ENCODE measurements around the gene LRRC32.
"Not testable (repeated sequence)": the region's sequence is repeated elsewhere in the genome, so short reads cannot be mapped to it uniquely, and the experiment has no call there.

The LRRC32 gene

DNA sequence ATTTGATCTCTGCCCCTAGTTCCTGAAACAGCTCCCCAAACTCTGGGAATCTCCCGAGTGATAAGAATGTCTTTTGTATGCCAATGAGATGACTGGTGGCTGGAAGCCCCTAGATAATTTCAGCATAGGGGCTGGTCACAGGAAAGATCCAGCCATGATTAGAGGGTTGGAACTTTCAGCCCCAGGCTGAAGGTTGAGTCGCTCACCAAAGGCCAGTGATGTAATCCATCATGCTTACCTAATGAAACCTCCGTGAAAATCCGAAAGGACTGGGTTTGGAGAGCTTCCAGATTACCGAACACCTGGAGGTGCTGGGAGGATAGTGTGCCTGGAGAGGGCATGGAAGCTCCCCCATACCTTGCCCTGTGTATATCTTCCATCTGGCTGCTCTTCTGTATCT lies 26.0 kb downstream of the LRRC32 start:
- DNase-seq: no peak

DNA sequence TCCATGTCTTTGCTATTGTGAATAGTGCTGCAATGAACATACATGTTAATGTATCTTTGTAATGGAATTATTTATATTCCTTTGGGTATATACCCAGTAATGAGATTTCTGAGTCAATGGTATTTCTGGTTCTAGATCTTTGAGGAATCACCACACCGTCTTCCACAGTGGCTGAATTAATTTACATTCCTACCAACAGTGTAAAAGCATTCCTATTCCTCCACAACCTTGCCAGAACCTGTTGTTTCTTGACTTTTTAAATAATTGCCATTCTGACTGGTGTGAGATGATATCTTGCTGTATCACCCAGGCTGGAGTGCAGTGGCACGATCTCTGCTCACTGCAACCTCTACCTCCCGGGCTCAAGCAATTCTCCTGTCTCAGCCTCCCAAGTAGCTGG lies 26.8 kb downstream of the LRRC32 start:
- DNase-seq: not testable (repeated sequence)

DNA sequence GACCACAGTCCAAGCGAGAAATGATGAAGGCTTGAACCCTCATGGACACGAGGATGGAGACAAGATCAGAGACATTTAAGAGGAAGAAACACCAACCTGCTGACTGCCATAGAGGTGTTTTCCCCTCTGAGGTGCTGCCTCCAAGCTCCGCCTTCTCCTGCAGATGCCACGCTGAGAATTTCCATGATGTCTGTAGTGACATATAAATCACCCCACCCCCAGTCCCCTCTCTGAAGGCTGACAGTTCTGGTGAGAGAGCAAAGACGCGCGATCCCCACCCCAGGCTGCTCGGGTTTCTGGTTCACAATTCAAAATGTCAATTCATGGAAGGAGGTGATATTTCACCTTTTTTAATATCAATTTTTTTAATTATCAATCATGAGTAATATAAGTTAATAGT lies 28.2 kb downstream of the LRRC32 start:
- DNase-seq: no peak

DNA sequence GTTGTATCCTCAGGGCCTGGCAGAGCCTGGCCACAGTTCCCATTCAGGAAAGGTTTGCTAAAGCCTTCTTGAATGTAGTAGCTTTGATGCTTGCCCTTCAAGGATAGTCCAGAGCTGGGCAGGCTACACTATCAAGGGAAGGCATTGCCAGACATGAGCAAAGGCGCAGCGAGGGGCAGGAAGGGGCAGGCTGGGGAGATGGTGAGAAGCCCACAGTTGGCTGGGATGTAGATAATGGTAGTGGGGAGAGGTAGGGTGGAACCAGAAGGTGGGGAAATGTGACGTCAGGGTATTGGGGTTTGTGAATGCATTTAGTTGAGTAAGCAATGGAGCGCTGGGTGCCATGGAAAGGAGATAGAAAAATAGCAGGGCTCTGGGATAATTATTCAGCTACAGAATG lies 28.6 kb downstream of the LRRC32 start:
- DNase-seq: no peak

DNA sequence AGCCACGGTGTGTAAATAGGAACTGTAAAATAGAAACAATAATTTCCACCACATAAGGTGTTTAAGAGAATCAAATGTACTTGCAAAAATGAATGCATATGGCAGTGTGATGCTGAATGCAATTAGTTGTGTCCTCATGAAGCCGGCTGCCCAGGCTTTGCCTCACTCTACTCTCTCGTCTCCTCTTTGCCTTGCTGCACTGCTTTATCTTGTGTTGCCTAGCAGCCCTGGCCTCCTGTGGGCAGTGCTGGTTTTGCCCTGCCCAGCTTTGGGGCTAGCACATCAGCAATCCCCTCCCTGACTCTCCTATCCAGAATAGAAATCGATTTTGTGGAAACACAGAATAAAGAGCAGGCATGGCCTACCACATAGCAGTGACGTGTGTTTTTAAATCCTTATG lies 30.0 kb downstream of the LRRC32 start:
- no peak for DNase-seq

DNA sequence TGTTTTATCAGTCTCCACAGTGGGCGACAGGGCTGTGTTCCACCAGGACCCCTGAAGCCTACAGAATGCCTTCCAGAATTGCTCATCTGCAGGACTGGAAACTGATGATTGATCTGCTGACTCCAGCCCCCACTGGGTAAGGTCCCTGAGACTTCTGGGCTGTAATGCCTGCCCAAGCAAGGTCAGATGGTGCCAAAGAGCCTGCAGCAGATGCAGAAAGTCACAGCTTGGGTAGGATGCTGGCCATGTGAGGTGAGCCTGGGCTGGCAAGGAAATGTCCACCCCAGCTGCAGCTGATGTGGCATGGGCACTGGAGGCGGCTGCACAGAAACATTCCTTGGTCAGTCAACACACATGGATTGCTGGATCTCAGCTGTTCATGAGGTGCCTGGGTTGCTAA lies 30.9 kb downstream of the LRRC32 start:
- no peak for DNase-seq

DNA sequence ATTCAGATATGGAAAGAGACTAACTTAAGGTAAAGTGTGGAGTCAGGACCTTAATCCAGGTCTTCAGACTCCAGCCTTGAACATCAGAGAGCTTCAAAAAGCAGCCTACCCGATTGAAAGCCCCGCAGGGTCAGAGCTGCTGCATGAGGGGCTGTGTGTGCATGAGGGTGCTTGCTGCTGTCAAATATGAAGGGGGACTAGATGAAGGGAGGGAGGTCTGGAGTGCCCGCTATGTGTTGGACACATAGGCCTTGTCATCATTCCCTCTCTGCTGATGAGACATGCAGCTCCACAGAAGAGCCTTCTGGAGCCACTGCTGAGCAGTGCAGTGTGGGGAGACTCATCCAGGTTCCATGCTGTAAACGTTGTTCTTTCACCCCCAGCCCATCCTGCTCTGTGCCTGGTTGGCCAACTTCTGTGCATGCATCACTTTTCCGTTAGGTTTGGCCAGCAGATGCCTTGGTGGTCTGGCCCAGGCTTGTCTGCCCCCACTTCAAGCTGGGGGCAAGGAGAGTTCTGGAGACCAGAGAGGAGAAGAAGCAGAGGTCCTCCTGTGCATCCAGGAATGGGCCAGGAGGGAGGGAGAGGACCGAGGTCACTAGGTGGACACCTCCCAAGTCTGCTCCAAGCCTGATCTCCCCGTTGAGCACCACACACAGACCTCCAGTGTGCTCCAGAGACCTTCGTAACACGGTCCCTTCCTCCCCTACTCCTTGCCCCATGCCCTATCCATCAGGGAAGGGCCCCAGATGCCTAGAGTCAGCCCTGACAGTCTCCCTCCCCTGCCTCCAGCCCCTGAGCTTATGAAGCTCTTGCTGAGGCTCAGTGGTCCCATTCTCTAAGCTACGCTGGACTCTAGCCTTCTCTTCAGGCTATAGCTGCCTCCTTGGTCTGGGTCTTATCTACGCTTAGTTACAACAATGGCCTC lies 32.0 kb downstream of the LRRC32 start:
- no peak for DNase-seq

DNA sequence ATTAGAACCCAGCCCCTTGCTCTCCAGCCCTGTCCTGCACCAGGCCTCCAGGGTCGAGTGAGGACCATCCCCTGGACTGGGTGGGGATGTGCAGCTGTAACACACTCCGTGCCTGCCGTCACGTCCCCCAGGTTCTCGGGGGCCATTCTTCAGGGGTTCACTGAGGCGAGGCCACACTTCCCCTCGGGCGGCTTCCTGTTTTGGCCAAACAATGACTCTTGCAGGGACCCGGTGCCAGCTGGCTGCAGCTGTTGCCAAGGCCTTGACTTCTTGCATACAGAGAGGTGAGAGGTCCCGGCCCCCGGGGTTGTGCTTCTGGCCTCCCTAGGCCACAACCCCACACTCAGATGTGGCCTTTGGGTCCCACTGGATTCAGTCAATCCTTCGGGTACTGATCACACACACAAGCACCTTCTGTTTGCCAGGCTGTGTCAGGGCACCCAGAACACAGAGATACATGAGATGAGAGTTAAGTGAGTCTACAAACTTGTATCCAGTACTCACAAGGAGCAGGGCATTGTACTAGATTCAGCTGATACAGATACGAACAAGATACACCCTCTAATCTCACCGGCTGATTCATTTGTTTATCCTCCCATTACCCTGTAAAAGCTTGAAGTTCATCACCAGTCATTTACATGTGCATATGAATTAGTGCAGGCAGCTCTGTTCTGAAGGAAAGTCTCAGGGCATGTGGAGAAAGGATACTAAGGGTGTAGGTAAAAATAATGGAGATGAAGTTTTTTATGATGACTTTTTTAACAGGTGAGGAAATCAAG lies 32.9 kb downstream of the LRRC32 start:
- no peak for DNase-seq

DNA sequence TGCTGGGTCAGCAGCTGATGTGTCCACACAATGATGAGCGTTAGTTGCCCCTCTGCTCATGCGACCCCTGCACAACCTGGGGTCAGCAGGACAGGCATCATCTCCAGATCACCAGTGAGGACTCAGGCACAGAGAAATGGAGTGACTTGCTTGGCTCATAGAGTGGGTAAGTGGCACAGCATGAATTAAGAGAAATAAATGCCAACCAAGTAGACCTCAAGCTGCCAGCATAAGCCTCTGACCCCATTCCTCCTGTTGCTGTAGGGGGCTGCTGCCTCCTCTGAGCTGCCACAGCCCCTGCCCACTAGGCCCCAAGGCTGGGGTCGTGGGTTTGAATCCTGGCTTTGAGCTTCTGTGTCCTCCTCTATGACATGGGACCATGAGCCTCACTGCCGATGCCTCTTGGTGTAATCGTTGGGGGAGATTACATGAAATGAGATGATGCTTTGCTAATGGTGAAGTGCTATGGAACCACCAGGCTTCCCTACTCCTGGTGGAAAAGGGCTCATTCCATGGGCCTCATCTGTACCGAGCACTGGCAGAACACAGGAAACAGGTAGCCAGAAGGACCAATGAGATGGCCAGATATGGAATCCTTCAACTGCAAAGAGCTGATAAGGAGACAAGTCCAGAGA lies 33.6 kb downstream of the LRRC32 start:
- DNase-seq: no peak

DNA sequence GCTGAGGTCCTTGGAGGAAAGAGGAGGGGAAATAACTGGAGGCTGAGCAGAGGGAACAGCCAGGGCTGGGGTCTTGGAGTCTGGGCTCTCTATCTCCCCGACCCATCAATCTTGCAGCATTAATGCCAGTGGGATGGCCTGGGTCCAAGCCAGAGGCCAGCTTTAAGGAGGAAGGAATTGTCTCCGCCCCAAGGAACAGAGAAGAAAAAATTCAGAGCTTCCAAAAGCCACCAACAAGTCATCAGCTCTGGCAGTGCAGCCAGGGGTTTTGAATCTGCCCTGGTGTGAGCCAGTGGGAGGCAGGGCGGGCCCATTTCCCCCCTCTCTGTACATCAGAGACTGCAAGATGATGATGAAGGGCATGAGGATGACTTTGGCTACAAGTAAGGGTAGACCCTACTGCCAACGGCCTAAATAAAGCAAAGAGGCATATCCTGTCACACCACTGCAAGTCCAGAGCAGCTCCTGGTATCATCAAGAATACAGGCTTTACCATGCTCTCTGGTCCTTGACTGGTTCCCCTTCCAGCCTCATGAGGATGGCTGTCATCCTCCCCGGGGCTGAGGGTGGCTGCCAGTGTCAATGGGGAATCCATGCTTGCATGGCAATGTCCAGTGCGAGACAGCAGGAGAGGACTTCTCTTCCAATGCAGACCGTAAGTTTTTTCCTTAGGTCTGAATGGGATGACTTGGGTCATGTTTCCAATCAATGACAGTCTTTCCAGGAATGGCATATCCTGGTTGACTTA lies 34.4 kb downstream of the LRRC32 start:
- DNase-seq: no peak

DNA sequence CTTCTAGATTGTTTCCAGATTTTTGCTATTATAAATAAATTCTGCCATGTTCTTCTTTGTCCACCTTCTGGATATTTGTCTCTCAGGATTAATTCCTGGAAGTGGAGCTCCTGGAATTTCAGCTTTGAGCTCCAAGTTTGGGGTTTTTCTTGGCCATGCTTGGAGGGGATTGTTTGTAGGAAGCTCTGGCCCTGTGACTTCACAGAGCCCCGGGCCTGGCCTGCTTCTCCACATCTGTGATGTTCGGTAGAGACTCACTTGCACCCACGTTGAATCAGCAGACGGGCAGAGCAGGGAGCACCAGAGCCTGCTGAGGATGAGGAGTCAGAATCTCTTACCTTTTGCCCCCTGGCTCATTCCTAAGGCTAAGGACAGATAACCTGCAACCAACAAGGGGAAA lies 35.7 kb downstream of the LRRC32 start:
- DNase-seq: no peak

DNA sequence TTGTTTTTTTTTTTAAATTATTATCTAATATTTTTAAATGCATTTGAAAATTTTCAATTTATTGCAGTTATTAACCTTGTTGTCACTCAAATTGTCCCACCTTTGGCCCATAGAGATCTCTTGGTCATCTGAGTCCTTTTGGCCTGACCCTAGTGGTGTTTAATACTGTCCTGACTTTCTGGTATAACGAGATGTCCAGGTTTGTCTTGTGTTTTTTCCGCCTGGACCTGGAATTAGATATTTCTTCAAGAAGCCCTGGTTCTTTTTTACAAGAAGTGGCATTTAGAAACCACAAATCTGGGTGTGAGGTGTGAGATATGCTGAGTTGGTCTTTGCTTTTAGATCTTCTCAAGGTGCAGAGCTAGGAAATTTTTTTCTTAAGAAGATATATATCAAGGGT lies 38.1 kb downstream of the LRRC32 start:
- DNase-seq: no peak

DNA sequence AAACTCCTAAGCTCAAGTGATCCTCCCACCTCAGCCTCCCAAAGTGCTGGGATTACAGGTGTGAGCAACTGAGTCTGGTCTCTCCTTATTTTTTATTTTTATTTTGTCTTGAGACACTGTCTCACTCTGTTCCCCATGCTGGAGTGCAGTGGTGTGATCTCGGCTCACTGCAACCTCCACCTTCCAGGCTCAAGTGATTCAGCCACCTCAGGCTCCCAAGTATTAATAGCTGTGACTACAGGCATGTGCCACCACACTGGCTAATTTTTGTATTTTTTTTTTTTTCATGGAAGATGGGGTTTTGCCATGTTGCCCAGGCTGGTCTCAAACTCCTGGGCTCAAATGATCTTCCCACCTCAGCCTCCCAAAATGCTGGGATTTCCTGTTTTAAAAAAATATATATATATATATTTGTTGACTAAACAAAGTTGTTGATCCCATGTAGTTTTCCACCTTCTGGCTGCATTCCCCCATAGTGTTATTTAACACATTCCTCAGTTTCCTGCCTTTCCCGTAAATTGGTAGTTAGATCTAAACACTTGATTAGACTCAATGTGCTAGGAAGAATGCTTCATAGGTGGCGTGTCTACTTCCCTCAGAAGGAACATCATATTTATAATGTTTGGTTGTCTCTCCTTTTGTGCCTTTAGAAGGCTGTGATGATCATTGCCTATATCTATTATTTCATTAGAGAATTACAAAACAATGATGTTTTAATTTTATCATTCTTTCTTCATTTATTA lies 38.8 kb downstream of the LRRC32 start:
- no peak for DNase-seq

DNA sequence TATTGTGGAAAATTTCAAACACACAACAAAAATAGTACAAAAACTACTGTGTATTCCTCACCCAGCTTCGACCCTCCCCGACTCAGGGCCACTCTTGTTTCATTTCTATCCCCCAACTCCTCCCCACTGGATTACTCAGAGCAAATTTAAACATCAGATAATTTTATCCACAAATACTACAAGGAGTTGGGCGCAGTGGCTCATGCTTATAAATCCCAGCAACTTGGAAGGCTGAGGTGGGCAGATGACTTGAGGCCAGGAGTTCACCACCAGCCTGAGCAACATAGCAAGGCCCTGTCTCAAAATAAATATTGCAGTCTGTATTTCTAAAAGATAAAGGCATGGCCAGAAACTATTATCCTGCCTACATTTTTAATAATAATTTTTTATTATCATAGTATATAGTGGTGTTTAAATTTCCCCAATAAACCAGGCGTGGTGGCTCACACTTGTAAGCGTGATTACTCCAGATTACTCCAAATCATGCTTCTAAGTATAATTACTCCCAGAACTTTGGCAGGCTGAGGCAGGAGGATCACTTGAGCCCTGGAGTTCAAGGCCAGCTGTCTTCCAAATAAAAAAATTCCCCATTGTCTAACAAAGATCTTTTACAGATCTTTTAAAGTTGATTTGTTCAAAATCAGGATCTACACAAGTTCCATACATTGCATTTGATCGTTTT lies 39.8 kb downstream of the LRRC32 start:
- no peak for DNase-seq

DNA sequence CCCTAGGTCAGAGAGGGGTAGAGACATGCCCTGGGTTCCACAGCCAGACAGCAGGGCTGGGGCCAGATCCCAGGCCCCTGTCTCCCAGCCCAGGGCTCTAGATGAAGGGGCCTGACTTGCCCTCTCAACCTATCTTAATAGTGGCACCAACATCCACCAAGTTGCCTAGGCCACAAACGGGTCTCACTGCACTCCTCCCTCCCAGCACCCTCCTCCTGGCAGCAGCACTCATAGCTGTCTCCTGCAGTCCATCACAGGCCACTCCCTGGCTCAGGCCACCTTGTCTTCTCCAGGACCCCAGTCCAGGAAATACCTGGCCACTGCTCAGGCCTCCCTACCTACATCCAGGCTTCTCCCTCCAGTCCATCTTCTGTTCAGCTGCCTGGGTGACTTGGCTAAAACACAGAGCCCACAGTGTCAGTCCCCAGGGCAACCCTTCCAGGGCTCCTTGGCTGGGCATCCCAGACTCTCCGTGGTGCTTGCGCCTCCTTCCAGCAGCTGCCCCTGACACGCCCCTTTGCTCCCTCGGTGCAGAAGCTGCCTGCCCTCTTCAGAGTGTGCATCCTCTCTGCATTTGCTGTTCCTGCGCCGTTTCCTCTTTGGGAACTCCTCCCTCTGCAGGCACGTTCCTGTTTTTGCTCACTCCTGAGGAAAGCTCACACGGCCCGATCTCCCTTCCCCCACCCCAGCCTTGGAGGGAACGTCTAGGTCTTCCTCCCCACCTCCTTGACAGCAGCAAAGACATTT lies 40.5 kb downstream of the LRRC32 start:
- DNase-seq: no peak

DNA sequence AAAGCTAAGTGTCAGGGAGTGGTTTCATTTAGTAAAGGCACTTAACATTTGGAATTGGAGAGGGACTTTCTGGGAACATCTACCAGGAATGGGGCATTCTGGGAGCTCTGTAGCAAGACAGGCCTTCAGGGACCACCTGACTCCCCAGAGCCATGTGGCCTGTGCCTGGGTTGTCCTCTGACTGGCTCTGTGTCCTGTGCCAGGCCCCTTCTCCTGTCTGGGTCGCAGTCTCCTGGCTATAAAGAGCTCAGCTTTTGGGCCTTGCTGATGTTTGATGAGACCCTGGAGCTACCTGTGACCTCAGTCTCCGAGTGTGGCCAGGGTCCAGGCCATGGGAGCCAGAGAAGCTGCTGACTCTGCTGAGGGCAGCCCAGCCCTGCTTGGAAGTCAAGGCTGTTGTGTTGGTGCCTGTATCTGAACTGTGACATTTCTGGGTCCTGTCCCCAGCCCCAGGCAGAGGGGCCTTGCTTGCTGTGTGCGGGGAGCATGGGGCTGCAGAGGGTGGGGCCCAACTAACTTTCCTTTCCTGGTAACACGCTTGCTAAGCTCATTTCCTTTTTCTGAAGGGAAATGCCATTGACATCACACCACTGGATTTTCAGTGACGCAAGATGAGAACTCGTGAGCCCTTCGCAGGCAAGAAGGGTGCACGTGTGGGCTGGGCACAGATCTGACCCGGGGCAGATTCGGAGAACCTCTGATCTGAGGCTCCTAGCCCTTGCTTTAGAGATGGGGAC lies 41.3 kb downstream of the LRRC32 start:
- no peak for DNase-seq

DNA sequence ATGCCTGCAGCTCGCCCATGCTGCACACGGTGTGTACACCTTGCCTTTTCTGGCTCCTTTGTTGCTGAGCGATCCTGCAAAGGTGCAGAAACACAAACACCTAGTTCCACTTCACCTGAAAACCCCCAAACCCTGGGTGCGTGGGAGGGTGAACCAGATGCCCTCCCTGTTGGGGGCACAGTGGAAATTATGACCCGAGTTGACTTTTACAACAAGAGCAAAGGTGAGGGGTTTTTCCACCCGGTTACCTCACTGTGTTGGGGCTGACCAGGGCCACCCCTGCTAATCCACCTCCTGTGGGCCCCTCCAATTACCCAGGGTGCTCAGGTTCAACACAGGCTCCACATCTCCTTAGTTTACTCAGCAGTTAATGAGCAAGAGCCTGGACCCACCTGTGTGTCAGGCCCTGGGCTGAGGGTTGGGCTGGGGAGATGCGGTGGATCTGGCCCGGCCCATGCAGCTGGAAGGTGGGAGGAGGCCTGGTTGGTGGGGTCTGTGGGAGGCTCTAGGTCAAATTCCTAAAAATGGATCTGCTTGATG lies 42.1 kb downstream of the LRRC32 start:
- DNase-seq: no peak

DNA sequence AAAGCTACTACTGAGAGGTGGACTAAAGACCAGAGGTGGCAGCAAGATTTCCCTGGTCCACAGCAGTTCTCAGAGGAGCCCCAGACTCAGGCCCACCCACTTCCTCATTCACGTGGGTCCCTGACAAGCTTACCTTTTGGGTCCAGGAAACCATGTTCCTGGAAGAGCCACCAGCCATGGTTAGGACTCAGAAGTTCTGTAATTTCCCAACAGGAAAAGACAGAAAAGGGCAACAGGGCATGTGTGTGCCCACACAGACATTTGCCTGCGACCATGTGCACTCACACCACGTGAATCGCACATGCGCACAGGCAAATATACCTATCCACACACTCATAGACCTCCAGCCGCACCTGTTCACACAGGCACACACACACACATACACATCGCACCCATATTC lies 42.9 kb downstream of the LRRC32 start:
- DNase-seq: no peak

DNA sequence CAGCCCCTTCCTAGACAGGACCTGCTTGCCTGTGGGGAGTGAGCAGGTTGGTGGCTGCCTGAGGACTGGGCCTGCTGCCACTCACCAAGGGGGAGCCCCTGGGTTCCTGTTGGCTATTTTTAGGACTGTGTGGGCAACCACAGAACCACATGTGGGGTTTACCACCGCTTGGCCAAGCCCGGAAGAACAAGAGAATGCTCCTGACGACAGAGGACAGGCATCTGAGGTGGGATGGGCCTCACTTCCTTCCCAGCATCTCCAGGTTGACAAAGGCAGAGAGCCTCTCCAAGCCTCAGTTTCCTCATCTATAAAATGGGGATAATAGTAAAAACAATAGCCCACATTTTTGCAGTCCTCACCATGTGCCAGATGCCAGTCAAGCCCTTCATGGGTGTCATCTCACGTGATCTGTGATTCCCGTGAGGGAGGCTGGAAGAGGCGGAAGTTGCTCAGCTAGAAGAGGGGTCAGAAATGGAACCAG lies 43.6 kb downstream of the LRRC32 start:
- DNase-seq: no peak

DNA sequence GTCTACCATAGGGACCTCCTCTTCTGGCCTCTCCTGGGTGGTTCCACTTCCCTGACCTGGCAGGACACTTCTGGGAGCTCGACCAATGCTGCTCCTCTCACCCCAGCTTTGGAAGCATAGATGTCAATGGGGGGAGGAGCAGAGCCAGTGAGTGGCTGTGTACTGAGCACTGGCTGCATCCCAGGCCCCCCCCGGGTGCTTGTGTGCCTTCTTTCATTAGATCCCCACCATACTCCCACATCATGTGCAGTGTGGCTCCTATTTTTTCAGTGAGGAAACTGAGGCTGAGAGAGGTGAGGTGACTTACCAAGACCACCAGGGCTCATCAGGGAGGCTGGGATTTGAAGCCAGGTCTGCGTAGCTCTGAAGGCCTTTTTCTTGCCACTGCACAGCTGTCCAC lies 44.3 kb downstream of the LRRC32 start:
- DNase-seq: no peak
